GM19035 (cell line): ENCODE results near the gene PPP6R2.
"Not testable (repeated sequence)": the region's sequence is repeated elsewhere in the genome, so short reads cannot be mapped to it uniquely, and the experiment has no call there.

ENCODE experiments used
- ATAC-seq: cut with Tn5 transposase; IDR thresholded peaks from one replicate; pipeline ENCODE4 v1.9.1; 2021; ENCODE audit not compliant: unreplicated experiment

Gene PPP6R2

DNA sequence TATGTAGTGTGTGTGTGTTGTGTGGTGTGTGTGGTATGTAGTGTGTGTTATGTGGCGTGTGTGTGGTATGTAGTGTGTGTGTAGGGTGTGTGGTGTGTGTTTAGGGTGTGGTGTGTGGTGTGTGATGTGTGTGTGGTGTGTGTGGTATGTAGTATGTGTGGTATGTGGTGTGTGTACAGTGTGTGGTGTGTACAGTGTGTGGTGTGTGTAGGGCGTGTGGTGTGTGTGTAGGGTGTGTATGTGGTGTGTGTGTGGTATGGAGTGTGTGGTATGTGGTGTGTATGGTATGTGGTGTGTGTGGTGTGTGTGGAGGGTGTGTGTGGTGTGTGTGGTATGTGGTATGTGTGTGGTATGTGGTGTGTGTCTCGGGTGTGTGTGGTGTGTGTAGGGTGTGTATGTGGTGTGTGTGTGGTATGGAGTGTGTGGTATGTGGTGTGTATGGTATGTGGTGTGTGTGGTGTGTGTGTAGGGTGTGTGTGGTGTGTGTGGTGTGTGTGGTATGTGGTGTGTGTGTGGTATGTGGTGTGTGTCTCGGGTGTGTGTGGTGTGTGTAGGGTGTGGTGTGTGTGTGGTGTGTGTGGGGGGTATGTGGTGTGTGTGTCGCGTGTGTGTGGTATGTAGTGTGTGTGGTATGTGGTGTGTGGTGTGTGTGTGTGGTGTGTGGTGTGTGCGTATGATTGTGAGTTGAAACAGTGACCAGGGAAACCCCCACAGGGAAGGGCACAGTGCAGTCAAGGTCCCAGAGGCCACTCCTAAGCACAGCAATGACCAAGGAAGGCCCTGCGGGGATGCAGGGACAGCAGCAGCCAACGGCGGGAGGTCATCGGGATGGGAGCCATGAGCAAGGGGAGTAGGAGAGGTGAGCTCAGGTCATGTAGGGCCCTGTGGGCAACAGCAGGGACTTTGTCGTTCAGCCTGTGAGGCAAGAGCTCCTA lies 2.9 kb upstream of the PPP6R2 start:
- ATAC-seq = no peak

DNA sequence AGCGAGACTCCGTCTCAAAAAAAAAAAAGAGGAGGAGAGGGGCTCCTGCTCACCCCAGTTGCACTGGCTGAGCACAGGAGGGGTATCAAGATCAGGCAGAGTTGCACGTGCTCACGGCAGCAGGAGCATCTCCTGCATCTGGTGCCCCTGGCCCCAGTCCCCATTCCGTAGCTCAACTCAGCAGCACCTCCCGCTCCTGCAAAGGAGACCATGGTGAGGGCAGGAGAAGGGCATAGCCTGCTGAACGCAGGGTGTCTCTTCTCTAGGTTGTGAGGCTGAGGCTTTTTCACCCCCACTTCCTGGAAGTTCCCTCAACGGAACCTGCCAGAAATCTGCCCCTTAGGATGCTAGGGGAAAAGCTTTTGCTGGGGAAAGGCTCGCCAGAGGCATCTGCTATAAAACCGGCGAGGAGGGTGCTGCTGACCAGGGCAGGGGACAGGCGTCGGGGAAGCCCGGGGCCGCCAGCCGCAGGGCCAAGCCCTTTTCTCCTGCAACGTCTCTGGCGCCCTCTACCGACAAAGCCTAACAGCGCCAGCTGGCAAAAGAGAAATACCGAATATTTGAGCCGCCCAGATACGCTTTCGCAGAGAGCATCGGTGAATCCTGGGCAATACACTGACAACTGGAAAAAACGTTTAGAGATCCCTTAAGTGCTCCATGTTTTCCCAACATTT lies 1.0 kb upstream of the PPP6R2 start:
- peak; percentile 63 for ATAC-seq

DNA sequence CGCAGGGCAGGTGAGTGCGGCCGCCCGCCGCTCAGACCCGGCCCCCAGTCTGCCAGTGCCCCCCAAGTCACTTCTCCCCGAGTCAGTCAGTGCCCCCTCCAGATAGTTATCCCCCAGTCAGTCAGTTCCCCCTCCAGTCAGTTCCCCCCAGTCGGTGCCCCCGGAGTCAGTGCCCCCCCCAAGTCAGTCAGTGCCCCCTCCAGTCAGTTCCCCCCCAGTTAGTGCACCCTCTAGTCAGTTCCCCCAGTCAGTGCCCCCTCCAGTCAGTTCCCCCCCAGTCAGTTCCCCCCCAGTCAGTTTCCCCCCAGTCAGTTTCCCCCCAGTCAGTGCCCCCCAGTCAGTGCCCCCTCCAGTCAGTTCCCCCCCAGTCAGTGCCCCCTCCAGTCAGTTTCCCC lies 411 bp downstream of the PPP6R2 start:
- no peak for ATAC-seq

DNA sequence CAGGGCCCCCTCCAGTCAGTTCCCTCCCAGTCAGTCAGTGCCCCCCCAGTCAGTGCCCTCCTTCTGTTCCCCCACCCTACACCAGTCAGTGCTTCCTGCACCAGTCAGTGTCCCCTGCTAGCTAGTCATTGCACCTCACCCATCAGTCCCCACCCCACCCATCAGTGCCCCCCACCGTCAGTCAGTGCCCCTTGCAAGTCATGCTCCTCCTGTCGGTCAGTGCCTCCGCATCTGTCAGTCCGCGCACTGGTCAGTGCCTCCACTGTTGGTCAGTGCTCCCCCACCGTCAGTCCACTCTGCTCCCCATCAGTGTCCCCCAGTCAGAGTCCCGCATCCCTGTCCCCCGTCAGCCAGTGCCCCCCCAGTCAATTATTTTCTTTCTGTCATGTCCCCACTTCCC lies 3.3 kb downstream of the PPP6R2 start:
- ATAC-seq = no peak

DNA sequence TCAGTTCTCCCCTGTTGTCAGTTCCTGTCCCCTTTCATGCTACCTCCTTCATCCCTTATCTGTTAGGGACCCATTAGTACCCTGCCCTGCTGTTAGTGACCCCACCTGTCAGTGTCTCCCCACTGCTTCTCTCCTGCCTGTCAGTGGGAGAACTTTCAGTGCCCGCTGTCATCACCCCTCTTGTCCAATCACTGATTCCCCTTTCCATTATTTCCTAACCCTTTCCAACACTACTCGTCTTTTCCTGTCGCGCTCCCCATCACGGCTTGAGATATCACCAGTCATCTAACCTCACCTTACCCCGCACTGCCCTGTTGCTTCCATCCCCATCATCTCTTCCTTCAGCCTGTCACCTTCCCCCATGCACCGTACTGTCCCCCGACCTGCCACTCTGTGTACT lies 4.0 kb downstream of the PPP6R2 start:
- no peak for ATAC-seq

DNA sequence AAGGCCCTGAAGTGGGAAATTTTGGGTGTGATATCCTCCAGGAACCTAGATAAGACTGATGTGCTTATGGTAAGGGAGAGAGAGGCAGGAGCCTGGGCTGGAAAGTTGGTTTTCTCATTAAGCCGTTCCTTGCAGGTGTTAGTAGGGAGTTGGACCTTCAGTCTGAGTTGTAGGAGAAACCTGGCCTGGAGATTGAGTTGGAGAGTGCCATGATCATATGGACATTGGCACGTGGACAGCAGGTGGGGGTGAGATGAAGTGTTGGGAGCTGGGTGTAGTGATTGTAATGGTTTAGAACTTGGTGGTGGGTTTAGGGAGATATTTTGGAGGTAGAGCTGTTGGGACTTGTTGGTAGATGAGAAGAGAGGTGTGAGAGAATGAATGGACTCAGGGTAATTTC lies 4.9 kb downstream of the PPP6R2 start:
- no peak for ATAC-seq

DNA sequence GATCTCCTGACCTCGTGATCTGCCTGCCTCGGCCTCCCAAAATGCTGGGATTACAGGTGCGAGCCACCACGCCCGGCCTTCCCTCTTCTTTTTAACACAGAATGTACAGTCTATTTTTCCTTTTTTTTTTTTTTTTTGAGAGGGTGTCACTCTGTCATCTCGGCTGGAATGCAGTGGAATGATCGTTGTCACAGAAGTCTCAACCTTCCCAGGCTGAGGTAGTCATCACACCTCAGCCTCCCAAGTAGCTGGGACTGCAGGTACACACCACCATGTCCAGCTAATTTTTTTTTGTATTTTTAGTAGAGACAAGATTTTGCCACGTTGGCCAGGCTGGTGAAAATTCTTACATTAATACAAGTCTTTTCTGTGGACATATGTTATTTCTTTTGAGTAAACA lies 13.1 kb downstream of the PPP6R2 start:
- ATAC-seq = no peak

DNA sequence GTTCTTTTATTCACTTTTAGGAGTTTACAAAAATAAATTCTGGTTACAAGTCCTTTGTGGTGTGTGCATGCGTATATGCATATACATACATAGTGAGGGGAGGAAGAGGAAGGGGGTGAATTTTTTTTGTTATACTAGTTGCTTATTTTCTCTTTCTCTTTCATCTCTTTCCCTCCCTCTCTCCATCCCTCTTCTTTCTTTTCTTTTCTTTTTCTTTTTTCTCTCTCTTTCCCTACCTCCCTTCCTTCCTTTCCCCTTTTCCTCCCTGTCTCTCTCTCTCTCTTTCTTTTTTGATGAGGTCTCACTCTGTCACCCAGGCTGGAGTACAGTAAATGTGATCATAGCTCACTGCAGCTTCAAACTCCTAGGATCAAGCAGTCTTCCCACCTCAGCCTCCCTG lies 14.1 kb downstream of the PPP6R2 start:
- ATAC-seq = no peak

DNA sequence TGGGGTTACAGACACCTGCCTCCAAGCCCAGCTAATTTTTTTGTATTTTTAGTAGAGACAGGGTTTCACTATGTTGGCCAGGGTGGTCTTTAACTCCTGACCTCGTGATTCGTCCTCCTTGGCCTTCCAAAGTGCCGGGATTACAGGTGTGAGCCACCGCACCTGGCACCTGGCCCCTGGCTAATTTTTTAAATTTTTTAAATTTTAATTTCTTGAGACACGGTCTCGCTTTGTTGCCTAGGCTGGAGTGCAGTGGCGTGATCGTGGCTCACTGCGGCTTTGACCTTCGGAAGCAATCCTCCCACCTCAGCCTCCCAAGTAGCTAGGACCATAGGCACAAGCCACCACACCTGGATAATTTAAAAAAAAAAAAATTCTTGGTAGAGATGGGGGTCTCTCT lies 14.6 kb downstream of the PPP6R2 start:
- no peak for ATAC-seq

DNA sequence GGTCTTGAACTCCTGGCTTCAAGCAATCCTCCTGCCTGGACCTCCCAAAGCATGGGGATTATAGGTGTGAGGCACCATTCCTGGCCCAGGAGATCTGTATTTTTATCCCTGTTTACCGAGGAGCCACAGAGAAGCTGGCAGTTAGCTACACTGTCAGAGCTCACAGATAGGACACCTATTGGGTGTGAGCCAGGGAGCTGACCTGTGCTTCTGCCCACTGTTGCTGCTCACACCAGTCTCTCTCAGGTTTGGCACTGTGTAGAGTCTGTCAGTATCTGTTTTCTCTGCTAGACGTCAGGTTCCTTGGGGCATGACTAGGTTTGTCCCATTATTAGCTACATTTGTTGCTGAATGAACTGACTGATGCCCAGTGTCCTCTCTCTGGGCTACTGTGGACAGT lies 17.5 kb downstream of the PPP6R2 start:
- no peak for ATAC-seq

DNA sequence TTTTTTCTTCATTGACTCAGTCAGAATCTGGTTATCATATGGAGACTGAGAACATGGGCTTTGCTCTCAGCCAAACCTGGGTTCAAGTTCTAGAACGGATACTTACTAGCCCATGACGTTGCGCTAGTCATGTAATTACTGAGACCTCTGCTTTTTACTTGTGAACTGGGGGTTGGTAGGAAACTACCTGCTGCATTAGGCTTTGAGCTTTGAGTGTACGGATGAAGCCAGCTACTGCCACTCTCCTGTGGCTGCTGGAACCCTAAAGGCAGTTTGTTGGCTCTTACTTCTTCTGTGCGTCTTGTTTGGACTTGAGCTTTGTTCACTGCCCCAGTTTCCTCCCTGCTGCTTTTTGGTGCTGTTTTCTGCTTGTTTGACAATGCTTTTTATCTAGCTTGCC lies 18.1 kb downstream of the PPP6R2 start:
- no peak for ATAC-seq

DNA sequence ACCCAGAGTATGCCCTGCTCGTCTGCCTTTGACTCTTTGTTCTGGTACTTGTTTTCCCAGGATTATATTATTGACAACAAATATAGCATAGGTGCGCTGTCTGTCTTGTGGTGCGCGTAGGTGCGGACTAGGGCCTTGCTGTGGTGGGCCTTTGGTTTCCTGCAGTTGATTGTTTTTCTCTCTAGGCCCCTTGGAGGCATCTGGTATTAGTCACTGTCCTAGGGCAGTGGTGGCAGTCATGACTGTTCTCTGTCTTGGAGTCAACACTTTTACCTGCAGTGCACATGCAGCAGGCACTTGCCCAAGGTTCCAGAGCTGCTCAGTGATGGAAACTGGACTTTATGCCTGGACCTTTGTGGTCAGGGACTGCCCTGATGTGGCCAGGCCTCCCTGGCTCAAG lies 18.6 kb downstream of the PPP6R2 start:
- ATAC-seq = no peak

DNA sequence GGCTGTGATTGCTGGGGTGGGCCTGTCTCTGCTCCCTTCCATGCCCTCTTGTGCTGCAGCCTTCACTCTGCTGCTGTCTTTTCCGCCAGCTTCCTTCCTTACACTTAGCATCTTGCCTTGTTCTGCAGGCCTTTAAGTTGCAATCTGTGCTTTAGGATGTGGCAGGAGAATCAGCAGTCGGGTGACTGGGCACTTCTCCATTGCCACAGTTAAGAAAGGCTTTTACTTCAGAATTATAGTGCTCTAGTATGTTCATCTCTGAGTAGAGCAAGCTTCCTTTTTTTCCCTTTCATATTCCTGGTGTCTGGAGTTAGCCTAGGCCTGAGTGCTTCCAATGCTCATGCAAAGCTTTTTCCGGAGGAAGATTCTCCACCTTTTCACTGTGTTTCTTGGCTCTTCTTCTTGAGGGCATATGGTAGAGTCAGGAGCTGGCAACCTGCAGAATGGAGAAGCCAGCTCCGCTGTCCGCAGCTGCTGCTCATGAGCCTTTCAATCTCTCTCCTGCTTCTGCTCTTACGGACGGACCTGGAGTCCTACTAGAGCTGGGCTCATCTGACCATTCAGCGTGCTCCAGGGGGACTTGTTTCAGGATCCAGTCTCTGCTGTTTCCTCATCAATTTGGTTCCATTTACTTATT lies 20.2 kb downstream of the PPP6R2 start:
- ATAC-seq = no peak

DNA sequence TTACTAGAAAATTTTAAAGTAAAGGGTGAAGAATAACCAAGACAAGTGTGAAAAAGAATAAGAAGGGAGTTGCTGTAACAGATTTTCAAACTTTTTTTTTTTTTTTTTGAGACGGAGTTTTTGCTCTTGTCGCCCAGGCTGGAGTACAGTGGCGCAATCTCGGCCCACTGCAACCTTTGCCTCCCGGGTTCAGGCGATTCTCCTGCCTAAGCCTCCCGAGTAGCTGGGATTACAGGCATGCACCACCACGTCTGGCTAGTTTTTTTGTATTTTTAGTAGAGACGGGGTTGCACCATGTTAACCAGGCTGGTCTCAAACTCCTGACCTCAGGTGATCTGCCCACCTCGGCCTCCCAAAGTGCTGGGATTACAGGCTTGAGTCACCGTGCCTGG lies 20.7 kb downstream of the PPP6R2 start:
- not testable (repeated sequence) for ATAC-seq

DNA sequence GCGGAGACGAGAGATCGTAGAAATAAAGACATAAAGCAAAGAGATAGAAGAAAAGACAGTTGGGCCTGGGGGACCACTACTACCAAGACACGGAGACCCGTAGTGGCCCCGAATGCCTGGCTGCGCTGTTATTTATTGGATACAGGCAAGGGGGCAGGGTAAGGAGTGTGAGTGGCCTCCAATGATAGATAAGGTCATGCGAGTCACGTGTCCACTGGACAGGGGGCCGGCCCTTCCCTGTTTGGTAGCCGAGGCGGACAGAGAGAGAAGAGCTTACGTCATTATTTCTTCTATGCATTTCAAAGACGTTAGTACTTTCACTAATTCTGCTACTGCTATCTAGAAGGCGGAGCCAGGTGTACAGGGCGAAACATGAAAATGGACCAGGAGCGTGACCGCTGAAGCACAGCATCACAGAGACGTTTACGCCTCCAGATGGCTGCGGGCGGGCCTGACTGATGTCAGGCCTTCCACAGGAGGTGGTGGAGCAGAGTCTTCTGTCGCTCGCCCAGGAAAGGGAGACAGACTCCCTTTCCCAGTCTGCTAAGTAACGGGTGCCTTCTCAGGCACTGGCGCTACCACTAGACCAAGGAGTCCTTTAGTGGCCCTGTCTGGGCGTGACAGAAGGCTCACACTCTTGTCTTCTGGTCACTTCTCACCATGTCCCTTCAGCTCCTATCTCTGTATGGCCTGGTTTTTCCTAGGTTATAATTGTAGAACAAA lies 24.8 kb downstream of the PPP6R2 start:
- no peak for ATAC-seq

DNA sequence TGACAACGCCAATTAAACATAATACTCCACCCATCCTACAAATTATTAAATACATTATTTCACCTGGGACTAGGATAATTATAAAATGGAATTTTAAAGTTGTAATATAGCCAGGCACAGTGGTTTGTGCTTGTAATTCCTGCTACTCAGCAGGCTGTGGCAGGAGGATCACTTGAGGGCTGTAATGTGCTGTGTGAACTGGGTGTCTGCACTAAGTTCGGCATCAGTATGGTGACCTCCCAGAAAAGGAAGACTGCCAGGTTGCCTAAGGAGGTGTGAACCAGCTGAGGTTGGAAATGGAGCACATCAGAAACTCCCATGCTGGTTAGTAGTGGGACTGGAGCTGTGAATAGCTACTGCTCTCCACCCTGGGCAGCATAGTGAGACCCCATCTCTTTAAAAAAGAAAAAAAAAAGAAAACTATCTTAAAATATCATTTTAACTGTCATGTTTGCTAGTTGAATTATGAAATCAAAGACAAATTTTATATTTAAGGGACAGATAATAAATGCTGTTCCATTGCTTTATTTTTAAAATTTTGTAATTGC lies 28.0 kb downstream of the PPP6R2 start:
- ATAC-seq = no peak

DNA sequence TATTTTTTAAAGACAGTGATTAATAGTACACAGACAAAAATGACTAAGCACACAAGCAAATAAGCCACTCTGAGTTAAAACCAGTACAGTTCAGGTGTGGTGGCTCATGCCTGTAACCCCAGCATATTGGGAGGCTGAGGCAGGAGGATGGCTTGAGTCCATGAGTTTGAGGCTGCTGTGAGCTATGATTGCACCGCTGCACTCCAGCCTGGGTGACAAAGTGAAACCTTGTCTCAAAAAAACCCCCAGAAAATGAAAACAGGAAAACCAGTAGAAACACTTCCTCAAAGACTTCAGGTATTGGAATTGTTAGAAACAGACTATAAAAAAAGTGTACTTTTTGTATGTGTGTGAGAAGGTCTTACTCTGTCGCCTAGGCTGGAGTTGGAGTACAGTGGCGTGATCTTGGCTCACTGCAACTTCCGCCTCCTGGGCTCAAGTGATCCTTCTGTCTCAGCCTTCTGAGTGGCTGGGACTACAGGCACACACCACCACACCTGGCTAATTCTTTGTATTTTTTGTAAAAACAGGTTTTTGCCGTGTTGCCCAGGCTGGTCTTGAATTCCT lies 33.0 kb downstream of the PPP6R2 start:
- ATAC-seq = no peak

DNA sequence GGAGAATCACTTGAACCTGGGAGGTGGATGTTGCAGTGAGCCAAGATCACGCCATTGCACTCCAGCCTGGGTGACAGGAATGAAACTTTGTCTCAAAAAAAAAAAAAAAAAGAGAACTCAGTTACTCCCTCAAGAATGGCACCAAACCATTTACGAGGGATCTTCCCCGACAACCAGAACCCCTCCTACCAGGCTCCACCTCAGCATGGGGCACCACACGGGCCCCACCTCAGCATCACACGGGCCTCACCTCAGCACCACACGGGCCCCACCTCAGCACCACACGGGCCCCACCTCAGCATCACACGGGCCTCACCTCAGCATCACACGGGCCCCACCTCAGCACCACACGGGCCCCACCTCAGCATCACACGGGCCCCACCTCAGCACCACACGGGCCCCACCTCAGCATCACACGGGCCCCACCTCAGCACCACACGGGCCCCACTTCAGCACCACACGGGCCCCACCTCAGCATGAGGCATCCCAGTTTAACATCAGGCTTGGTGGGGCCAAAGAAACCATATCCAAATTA lies 38.0 kb downstream of the PPP6R2 start:
- not testable (repeated sequence) for ATAC-seq

DNA sequence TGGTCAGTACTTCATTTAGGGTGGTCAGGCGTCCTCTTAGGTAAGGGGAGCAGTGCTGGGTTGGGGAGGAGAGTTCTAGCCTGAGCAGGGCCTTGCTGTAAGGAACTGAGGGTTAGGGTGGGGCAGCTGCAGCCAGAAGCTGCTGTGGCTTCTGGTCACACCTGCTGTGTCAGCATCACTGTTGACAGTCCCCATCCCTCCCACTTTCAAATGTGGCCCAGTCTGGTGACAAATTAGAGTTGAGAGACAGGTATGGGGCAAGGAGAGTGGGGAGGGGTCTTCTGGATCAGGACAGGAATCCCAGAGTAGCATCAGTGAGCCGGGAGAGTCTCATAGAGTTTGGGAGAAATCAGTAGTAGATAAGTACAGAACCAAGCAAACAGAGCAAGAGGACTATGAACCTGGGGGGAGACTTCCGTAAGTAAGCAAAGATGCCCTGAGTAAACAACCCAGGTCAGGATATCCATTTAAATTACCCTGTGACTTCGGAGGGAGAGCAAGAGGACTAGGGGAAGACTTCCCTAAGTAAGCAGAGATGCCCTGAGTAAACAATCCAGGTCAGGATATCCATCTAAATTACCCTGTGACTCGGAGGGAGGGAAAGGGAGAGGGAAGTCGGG lies 53.7 kb downstream of the PPP6R2 start:
- ATAC-seq = no peak
